GM19372 (cell line): ENCODE data around the gene RXRA.

Experiments used
- ATAC-seq: cut with Tn5 transposase; IDR thresholded peaks from one replicate; pipeline ENCODE4 v1.9.1; 2021; ENCODE audit warnings: mild to moderate bottlenecking, low read depth, moderate library complexity; ENCODE audit not compliant: unreplicated experiment

Gene RXRA

GRCh38 chr9:134438195-134438788 is 112.0 kb downstream of the RXRA start:
- ATAC-seq: no peak

GRCh38 chr9:134439368-134439784 is 113.1 kb downstream of the RXRA start:
- no peak for ATAC-seq

GRCh38 chr9:134440636-134441226 is 114.5 kb downstream of the RXRA start:
- ATAC-seq: no peak

GRCh38 chr9:134441227-134442084 is 115.2 kb downstream of the RXRA start:
- ATAC-seq: no peak

GRCh38 chr9:134442085-134442474 is 115.8 kb downstream of the RXRA start:
- ATAC-seq: no peak

- no peak for ATAC-seq
Measured at GRCh38 chr9:134442486-134443173, 116.4 kb downstream of the RXRA start.

- ATAC-seq: no peak
Measured at GRCh38 chr9:134443174-134444037, 117.2 kb downstream of the RXRA start.

GRCh38 chr9:134444038-134444315 is 117.7 kb downstream of the RXRA start:
- no peak for ATAC-seq

- no peak for ATAC-seq
Measured at GRCh38 chr9:134445000-134445399, 118.7 kb downstream of the RXRA start.

- ATAC-seq: peak; percentile 62
Measured at GRCh38 chr9:134449180-134449916, 123.1 kb downstream of the RXRA start.

GRCh38 chr9:134451700-134452458 is 125.6 kb downstream of the RXRA start:
- no peak for ATAC-seq

GRCh38 chr9:134452728-134453127 is 126.5 kb downstream of the RXRA start:
- ATAC-seq: no peak

- no peak for ATAC-seq
Measured at GRCh38 chr9:134453776-134454475, 127.7 kb downstream of the RXRA start.

GRCh38 chr9:134454476-134454857 is 128.2 kb downstream of the RXRA start:
- no peak for ATAC-seq

- ATAC-seq: no peak
Measured at GRCh38 chr9:134455021-134455471, 128.8 kb downstream of the RXRA start.

- no peak for ATAC-seq
Measured at GRCh38 chr9:134455537-134455933, 129.3 kb downstream of the RXRA start.

GRCh38 chr9:134455934-134456755 is 129.9 kb downstream of the RXRA start:
- ATAC-seq: no peak
